Keratinocyte (primary cell): ENCODE measurements around the gene TFDP2.

Experiments used
- EZH2 ChIP-seq: IDR thresholded peaks from one replicate; pipeline ENCODE4 v1.6.1; 2012; ENCODE audit warnings: inconsistent platforms, mild to moderate bottlenecking, low read length, moderate library complexity
- TF ChIP-seq, protein P1 (sequence below), 3 experiments: IDR thresholded peaks in 1 of 3; conservative IDR thresholded peaks in 1 of 3; optimal IDR thresholded peaks in 1 of 3; 2 replicates in 2 of 3; 3 replicates in 1 of 3; pipeline versions ENCODE3 to v1.5.1; 2011; ENCODE audit warnings: low read length in 3 of 3, mild to moderate bottlenecking in 3 of 3, moderate library complexity in 2 of 3, control low read depth in 1 of 3, inconsistent platforms in 1 of 3; ENCODE audit not compliant: insufficient read depth in 2 of 3; ENCODE audit errors: extremely low read depth in 1 of 3

DNA sequence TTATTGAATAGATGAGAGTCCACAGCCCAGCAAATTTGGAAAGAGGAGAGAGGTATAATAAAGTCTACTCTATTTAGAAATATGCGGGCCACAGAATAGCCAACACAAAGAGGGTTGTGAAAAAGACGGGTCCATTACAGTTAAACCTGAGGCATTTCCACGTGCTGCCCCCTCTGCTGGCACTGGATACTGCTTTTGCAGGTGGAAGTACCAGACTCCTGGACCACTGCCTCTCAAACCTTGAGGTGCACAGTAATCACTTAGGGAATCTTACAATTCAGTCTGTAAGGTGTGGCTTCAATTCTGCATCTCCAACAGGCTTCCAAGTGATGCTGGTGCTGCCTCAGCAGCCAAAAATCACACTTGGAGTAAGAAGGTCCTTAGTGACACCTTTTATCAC is 3.0 kb upstream of the TFDP2 start:
- TF ChIP-seq, protein P1, sequence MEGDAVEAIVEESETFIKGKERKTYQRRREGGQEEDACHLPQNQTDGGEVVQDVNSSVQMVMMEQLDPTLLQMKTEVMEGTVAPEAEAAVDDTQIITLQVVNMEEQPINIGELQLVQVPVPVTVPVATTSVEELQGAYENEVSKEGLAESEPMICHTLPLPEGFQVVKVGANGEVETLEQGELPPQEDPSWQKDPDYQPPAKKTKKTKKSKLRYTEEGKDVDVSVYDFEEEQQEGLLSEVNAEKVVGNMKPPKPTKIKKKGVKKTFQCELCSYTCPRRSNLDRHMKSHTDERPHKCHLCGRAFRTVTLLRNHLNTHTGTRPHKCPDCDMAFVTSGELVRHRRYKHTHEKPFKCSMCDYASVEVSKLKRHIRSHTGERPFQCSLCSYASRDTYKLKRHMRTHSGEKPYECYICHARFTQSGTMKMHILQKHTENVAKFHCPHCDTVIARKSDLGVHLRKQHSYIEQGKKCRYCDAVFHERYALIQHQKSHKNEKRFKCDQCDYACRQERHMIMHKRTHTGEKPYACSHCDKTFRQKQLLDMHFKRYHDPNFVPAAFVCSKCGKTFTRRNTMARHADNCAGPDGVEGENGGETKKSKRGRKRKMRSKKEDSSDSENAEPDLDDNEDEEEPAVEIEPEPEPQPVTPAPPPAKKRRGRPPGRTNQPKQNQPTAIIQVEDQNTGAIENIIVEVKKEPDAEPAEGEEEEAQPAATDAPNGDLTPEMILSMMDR (optimal IDR thresholded peaks at IDR 0.05 in 1 of 3, IDR thresholded peaks at IDR 0.05 in 1 of 3, conservative IDR thresholded peaks at IDR 0.05 in 1 of 3; ENCODE audit: extremely low read depth in 1 of 3, insufficient read depth in 2 of 3, low read length in 3 of 3), result peak in 2 of 3 experiments; percentile 21 to 37
- no peak for TF ChIP-seq EZH2
